Gastroesophageal sphincter (tissue), 2 donors: ENCODE data around the gene KLHDC3.

ENCODE experiments used
- EP300 ChIP-seq: sonication (generic); formaldehyde crosslinking; IDR thresholded peaks from one replicate; pipeline ENCODE4 v1.6.1; 2017; ENCODE audit warnings: antibody characterized with exemption, mild to moderate bottlenecking
- POLR2A ChIP-seq, 2 donors: fragments of 450-650 bp; IDR thresholded peaks; one replicate each; pipeline ENCODE4 v1.6.1; 2017; ENCODE audit warnings: antibody characterized with exemption in 2 of 2, mild to moderate bottlenecking in 2 of 2, moderate library complexity in 1 of 2

DNA sequence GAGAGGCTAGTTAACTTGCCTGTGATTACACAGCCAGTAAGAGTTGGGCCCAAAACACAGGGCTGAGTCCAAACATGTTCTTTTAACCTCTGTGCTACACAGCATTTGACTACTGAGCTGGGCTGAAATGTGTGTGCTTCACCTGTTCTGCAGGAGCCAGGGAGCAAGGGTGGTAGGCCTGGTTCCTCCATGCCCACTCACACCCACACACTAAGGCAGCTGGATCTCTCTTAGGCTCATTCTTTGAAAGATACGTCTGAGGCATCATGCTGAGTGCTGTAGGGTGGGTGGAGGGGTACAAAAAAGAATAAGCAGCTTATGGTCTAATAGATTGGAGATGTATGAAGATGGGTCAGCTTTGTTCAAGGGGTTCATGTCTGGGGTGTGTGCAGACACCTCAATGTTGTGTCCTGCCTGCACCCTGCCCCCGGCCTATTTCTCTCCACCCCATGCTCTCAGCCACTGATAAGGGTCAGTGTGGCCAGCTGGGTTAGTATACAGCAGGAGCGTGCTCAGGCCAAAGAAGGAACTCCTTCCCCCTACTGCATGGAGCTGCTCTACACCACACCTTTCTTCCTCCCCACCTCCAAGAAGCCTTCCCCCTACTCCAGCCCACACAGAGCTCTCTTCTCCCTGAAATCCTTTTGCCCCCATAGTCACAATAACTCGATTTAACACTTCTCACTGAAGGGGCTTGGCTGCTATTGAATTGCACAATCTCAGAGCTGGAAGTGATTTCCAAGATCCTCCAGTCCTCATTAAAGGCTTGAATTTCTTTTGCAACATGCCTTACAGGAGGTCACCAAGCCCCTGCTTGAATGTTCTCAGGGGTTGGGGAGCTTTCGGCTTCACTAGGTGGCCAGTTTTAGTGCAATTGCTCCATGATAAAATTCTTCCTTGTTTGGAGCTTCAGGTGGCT lies 26.3 kb upstream of the KLHDC3 start:
- no peak for TF ChIP-seq EP300
- no peak for TF ChIP-seq POLR2A (IDR thresholded peaks at IDR 0.05)
